Heart left ventricle (tissue), 16 donors: ENCODE measurements around the gene SERTAD4. TPM values are rescaled to one million over a fixed set of nuclear protein-coding genes. Genes with fewer than 3 reads are reported as not detected.

ENCODE experiments used
- ATAC-seq, 4 donors: fragments of 200-7000 bp; cut with Tn5 transposase; one replicate each; pipeline ENCODE4 v1.9.1; 2020 to 2022; ENCODE audit warnings: moderate library complexity in 4 of 4, mild to moderate bottlenecking in 3 of 4, moderate number of reproducible peaks in 1 of 4
- DNase-seq, 5 donors: peaks; one replicate each; pipeline ENCODE4 v3.0.0-alpha.2; 2020
- H3K27ac ChIP-seq, 12 donors: fragments of 200-600 bp; sonication (generic) in 4 of 12; one replicate each; pipeline versions ENCODE4 v1.5.0 to v1.8.0; 2016 to 2022; ENCODE audit warnings: mild to moderate bottlenecking in 2 of 12
- H3K27me3 ChIP-seq, 9 donors: fragments of 200-600 bp; sonication (generic) in 2 of 9; one replicate each; pipeline versions ENCODE4 v1.5.1 to v1.8.0; 2016 to 2022; ENCODE audit warnings: mild to moderate bottlenecking in 3 of 9
- H3K36me3 ChIP-seq, 9 donors: fragments of 200-600 bp; sonication (generic) in 2 of 9; one replicate each; pipeline versions ENCODE4 v1.5.0 to v1.8.0; 2018 to 2022; ENCODE audit warnings: mild to moderate bottlenecking in 2 of 9
- H3K4me1 ChIP-seq, 12 donors: fragments of 200-600 bp; sonication (generic) in 4 of 12; one replicate each; pipeline versions ENCODE4 v1.5.0 to v1.8.0; 2016 to 2022; ENCODE audit warnings: mild to moderate bottlenecking in 3 of 12
- H3K4me3 ChIP-seq, 12 donors: fragments of 200-600 bp; sonication (generic) in 4 of 12; one replicate each; pipeline versions ENCODE4 v1.5.0 to v1.8.0; 2017 to 2022; ENCODE audit warnings: mild to moderate bottlenecking in 9 of 12, moderate library complexity in 4 of 12
- H3K9me3 ChIP-seq, 12 donors: fragments of 200-600 bp; sonication (generic) in 4 of 12; one replicate each; pipeline versions ENCODE4 v1.5.0 to v1.8.0; 2016 to 2022; ENCODE audit warnings: mild to moderate bottlenecking in 1 of 12
- POLR2A ChIP-seq, 2 donors: fragments of 450-650 bp; IDR thresholded peaks; one replicate each; pipeline ENCODE4 v1.6.1; 2017; ENCODE audit warnings: antibody characterized with exemption in 2 of 2, mild to moderate bottlenecking in 2 of 2, moderate library complexity in 2 of 2
- WGBS, 4 donors: extraction: QIAGEN DNeasy Blood & Tissue Kit in 2 of 4; methylation state at CpG; one replicate each; pipeline versions ENCODE4 v1.1.5 to v1.1.7; 2013 to 2018; 5-methylcytosine and 5-hydroxymethylcytosine counted together
- intact Hi-C, 10 donors: fragments of 100-400 bp; cut with DNase I; formaldehyde crosslinking; loops; one replicate each; pipeline versions ENCODE4 v1.11.1 to v1.14.2; 2022
- polyA plus RNA-seq, 2 donors: library from polyadenylated mRNA; stranded (reverse); fragments of 200-250 nt; gene quantifications; one replicate each; pipeline ENCODE4 v1.2.3, GENCODE V29; 2013
- total RNA-seq, 9 donors: library from RNA; depleted of rRNA in 2 of 9; stranded (reverse); fragments of >200 nt in 2 of 9; fragmentation: NEBNext Ultra II Directional in 3 of 9; extraction: Animal tissue kit (Norgen Biotek cat#: 25700) in 3 of 9; gene quantifications; one replicate each; pipeline versions ENCODE4 v1.1.0 to v1.2.4, GENCODE V29; 2016 to 2023
- TF ChIP-seq, protein P1 (sequence below), 12 donors: fragments of 200-600 bp; sonication (generic) in 4 of 12; IDR thresholded peaks; one replicate each; pipeline versions ENCODE4 v1.5.0 to v1.8.0; 2018 to 2022; ENCODE audit warnings: antibody characterized with exemption in 12 of 12, mild to moderate bottlenecking in 5 of 12
- donor health status: ischemic (EF 13 %, LVEDD 7.1; RV severe dilation, severe dysfunction).
- donor health status: healthy with polysubstance abuse.
- donor health status: DM: no; HTN: yes; CAD: no.
- donor health status: DM: no; HTN: no; CAD: no.
- donor health status: ischemic (EF 25% LVEDD 6.9; RV normal size, moderate dysfunction).
- donor health status: ischemic (EF 25% LVEDD 5.7; RV mildly dilated, moderate dysfunction).
- donor health status: healthy.
- donor health status: DM: yes; HTN: yes; CAD: no.
- donor health status: ischemic (EF 35%, LVEDD 5.7; RV mildly dilated, moderate dysfunction).
- donor health status: nonischemic (EF 11% LVEDD 7.7; RV severe dilation, severe dysfunction).
- donor health status: DM: yes; HTN: yes; CAD: no.
- donor health status: PGD.
- donor health status: ischemic (EF 29% LVEDD 5.4; RV normal size, mild dysfunction).
- donor health status: nonischemic (EF 23%, LVEDD 6.1; RV moderate dilation, normal function).

Gene SERTAD4
- total and polyA plus RNA-seq, 11 donors = 0.95 to 4.7 (median 2.4) TPM

DNA sequence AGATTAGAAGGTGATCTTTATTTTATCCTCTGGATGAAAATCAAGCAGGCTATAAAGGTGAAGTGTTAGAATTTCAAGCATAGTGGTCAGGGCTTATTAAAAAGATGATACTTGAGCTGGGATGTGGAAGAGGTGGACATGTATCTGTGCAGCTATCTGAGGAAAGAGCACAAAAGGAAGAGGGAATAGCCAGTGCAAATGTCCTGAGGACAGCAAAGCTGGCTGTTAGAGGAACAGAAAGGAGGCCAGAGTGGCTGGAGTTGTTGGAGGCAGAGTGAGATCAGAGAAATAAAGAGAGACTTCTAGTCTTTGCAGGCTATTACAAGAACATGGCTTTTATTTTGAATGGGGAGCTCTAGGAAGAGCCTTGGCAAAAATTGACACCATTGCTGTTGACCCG is 4.4 kb upstream of the SERTAD4 start:
- no peaks in the 10 kb centered on the region for H3K36me3 ChIP-seq
- 69 to 83% (median 79%) methylated on average over 1 of the region's 1 CpG for WGBS, 4 donors
- ATAC-seq (no peak), DNase-seq (no peak)
- intact Hi-C loops = no loop called here
- no peaks in the 10 kb centered on the region for H3K9me3 ChIP-seq
- TF ChIP-seq, protein P1, sequence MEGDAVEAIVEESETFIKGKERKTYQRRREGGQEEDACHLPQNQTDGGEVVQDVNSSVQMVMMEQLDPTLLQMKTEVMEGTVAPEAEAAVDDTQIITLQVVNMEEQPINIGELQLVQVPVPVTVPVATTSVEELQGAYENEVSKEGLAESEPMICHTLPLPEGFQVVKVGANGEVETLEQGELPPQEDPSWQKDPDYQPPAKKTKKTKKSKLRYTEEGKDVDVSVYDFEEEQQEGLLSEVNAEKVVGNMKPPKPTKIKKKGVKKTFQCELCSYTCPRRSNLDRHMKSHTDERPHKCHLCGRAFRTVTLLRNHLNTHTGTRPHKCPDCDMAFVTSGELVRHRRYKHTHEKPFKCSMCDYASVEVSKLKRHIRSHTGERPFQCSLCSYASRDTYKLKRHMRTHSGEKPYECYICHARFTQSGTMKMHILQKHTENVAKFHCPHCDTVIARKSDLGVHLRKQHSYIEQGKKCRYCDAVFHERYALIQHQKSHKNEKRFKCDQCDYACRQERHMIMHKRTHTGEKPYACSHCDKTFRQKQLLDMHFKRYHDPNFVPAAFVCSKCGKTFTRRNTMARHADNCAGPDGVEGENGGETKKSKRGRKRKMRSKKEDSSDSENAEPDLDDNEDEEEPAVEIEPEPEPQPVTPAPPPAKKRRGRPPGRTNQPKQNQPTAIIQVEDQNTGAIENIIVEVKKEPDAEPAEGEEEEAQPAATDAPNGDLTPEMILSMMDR (IDR thresholded peaks at IDR 0.05) = no peak
- TF ChIP-seq POLR2A (IDR thresholded peaks at IDR 0.05) = no peak
- H3K27me3 ChIP-seq = peaks cover 0 to 33% (median 0%) of the 10 kb centered on the region in 9 donors
- H3K27ac ChIP-seq = no peak overlapping the region
- H3K4me3 ChIP-seq = no peak overlapping the region
- peaks cover 0 to 19% (median 2%) of the 10 kb centered on the region in 12 donors for H3K4me1 ChIP-seq

DNA sequence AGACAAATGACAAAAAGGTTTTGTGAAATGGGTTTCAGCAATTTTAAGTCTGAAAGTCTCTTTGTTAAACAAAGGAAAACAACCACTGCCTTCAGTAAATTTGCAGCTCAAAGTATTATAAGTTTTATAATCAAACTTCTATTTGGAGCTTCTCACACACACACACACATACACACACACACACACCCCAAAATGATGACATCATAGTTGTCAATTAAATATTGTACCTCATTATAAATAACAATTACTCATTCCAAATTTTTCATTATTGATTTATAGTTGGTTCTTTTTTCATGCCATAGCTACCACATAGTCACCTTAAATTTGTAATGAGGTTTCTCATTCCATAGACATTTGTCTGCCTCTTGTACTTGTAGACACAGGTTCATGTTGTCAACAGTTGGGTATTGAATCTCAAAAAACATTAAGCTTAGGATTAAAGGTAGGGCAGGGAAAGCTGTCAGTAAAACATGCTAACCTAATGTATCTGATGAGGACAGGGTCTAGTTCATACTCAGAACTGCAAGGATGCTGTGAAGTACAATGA is 2.4 kb upstream of the SERTAD4 start:
- intact Hi-C loops = loop anchor here in 7 of 10 donors (1.0 to 10.0 kb wide), 7 partner anchors 15 to 165 kb away; partner anchors contain the start of gene HHAT (in 1 of the 7)
- Histone ChIP-seq H3K27me3 (peaks cover 0 to 48% (median 0%) of the 10 kb centered on the region in 9 donors), H3K4me3 (no peak overlapping the region), H3K9me3 (no peaks in the 10 kb centered on the region), H3K27ac (no peak overlapping the region), H3K36me3 (no peaks in the 10 kb centered on the region), H3K4me1 (peaks cover 0 to 30% (median 8%) of the 10 kb centered on the region in 12 donors)
- ATAC-seq = no peak
- DNase-seq = no peak
- no peak for TF ChIP-seq POLR2A (IDR thresholded peaks at IDR 0.05)
- TF ChIP-seq, protein P1 (IDR thresholded peaks at IDR 0.05) = no peak

GRCh38 chr1:210231846-210232510 is 618 bp upstream of the SERTAD4 start:
- Histone ChIP-seq H3K4me3 (peak overlapping the region; percentile 48 to 84 (median 66)), H3K4me1 (peaks cover 0 to 37% (median 14%) of the 10 kb centered on the region in 12 donors), H3K27me3 (peaks cover 0 to 48% (median 0%) of the 10 kb centered on the region in 9 donors), H3K9me3 (no peaks in the 10 kb centered on the region), H3K36me3 (no peaks in the 10 kb centered on the region), H3K27ac (peak overlapping the region in 11 of 12 donors; percentile 50 to 96 (median 84))
- intact Hi-C loops = loop anchor here in 7 of 10 donors (2.0 to 10.0 kb wide), 7 partner anchors 60 to 163 kb away; partner anchors contain the start of gene HHAT (in 1 of the 7)
- peak in 4 of 5 donors; percentile 38 to 59 (median 43) for DNase-seq
- WGBS, 4 donors = 3 to 5% (median 4%) methylated on average over 19 to 20 of the region's 20 CpGs
- ATAC-seq = peak in 2 of 4 donors; percentile 17 to 41
- no peak for TF ChIP-seq POLR2A (IDR thresholded peaks at IDR 0.05)
- TF ChIP-seq, protein P1 (IDR thresholded peaks at IDR 0.05) = no peak

- peak in 4 of 5 donors; percentile 17 to 73 (median 32) for DNase-seq
- no peaks in the 10 kb centered on the region for H3K9me3 ChIP-seq
- WGBS, 4 donors = 0 to 4% (median 1%) methylated on average over 7 to 26 of the region's 26 CpGs
- H3K27ac ChIP-seq = peak overlapping the region; percentile 50 to 96 (median 84)
- peak in 2 of 4 donors; percentile 20 to 31 for ATAC-seq
- H3K36me3 ChIP-seq = no peaks in the 10 kb centered on the region
- H3K4me3 ChIP-seq = peak overlapping the region; percentile 57 to 84 (median 66)
- intact Hi-C loops = loop anchor here in 7 of 10 donors (2.0 to 10.0 kb wide), 7 partner anchors 59 to 162 kb away; partner anchors contain the start of gene HHAT (in 1 of the 7)
- TF ChIP-seq, protein P1 (IDR thresholded peaks at IDR 0.05) = no peak
- TF ChIP-seq POLR2A (IDR thresholded peaks at IDR 0.05) = no peak
- H3K4me1 ChIP-seq = peaks cover 0 to 48% (median 17%) of the 10 kb centered on the region in 12 donors
- peaks cover 0 to 48% (median 0%) of the 10 kb centered on the region in 9 donors for H3K27me3 ChIP-seq
Measured at GRCh38 chr1:210233216-210233494, 559 bp downstream of the SERTAD4 start.
